HEK293 (cell line): Measurements from ENCODE around the gene EHD1.

Experiments used
- CTCF ChIA-PET: fragments of 350-600 bp; formaldehyde crosslinking; extraction: SDS; loops from one replicate; lab custom pipeline; 2021; ENCODE audit warnings: antibody characterized with exemption; lab: Yijun Ruan, JAX
- POLR2A ChIA-PET: fragments of 300-600 bp; formaldehyde crosslinking; extraction: SDS; loops from one replicate; lab custom pipeline; 2020; ENCODE audit warnings: antibody characterized with exemption, inconsistent platforms; lab: Yijun Ruan, JAX
- H3K27ac ChIP-seq: fragments of 200-500 bp; sonication (Bioruptor generic); 2 replicates; pipeline ENCODE4 v1.5.1; 2014; ENCODE audit warnings: low read depth, low read length, control low read depth, inconsistent platforms; ENCODE audit errors: extremely low read depth
- H3K36me3 ChIP-seq, 2 experiments: fragments of 200-500 bp in 1 of 2; sonication (Bioruptor generic) in 1 of 2; 1 replicate in 1 of 2; 2 replicates in 1 of 2; pipeline ENCODE4 v1.5.1; 2014 to 2017; ENCODE audit warnings: inconsistent platforms in 2 of 2, low read length in 2 of 2; ENCODE audit not compliant: control insufficient read depth in 2 of 2, insufficient read depth in 1 of 2
- H3K4me1 ChIP-seq: fragments of 200-500 bp; sonication (Bioruptor generic); 2 replicates; pipeline ENCODE4 v1.5.1; 2014; ENCODE audit warnings: mild to moderate bottlenecking, low read length, inconsistent platforms; ENCODE audit not compliant: control insufficient read depth, insufficient read depth
- H3K4me3 ChIP-seq: 2 replicates; pipeline ENCODE4 v1.5.1; 2011; ENCODE audit warnings: low read depth, mild to moderate bottlenecking, control low read depth, low read length, moderate library complexity
- H3K9me3 ChIP-seq: fragments of 200-500 bp; sonication (Bioruptor generic); 2 replicates; pipeline ENCODE4 v1.5.1; 2014; ENCODE audit warnings: low read depth, low read length, inconsistent platforms; ENCODE audit not compliant: control insufficient read depth, insufficient read depth
- KLF1 ChIP-seq: fragments of 450-650 bp; formaldehyde crosslinking; IDR thresholded peaks from 2 replicates; pipeline ENCODE4 v1.5.1; 2016; ENCODE audit warnings: missing biosample characterization, missing genetic modification characterization
- ZFHX2 ChIP-seq: fragments of 450-650 bp; formaldehyde crosslinking; conservative IDR thresholded peaks from 2 replicates; pipeline ENCODE4 v1.5.1; 2016; ENCODE audit warnings: missing biosample characterization, missing genetic modification characterization
- ZNF266 ChIP-seq: fragments of 450-650 bp; formaldehyde crosslinking; IDR thresholded peaks from 2 replicates; pipeline ENCODE4 v1.5.1; 2016; ENCODE audit warnings: missing biosample characterization, missing genetic modification characterization, low read depth
- ZNF311 ChIP-seq: fragments of 450-650 bp; formaldehyde crosslinking; IDR thresholded peaks from 2 replicates; pipeline ENCODE4 v1.5.1; 2017; ENCODE audit warnings: missing biosample characterization, missing genetic modification characterization, borderline replicate concordance
- ZNF391 ChIP-seq: fragments of 450-650 bp; formaldehyde crosslinking; IDR thresholded peaks from 2 replicates; pipeline ENCODE4 v1.5.1; 2016; ENCODE audit warnings: low read depth, missing biosample characterization, missing genetic modification characterization, borderline replicate concordance
- ZNF433 ChIP-seq: fragments of 450-650 bp; formaldehyde crosslinking; IDR thresholded peaks from 2 replicates; pipeline ENCODE4 v1.5.1; 2016; ENCODE audit warnings: missing biosample characterization, missing genetic modification characterization, low read depth
- ZNF555 ChIP-seq: fragments of 450-650 bp; formaldehyde crosslinking; conservative IDR thresholded peaks from 2 replicates; pipeline ENCODE4 v1.5.1; 2017; ENCODE audit warnings: missing biosample characterization, mild to moderate bottlenecking, missing genetic modification characterization, inconsistent platforms
- ZNF624 ChIP-seq: fragments of 450-650 bp; formaldehyde crosslinking; IDR thresholded peaks from 2 replicates; pipeline ENCODE4 v1.5.1; 2017; ENCODE audit warnings: missing biosample characterization, missing genetic modification characterization
- ZNF629 ChIP-seq: fragments of 450-650 bp; formaldehyde crosslinking; IDR thresholded peaks from 2 replicates; pipeline ENCODE4 v1.5.1; 2017; ENCODE audit warnings: missing biosample characterization, missing genetic modification characterization
- ZNF692 ChIP-seq: fragments of 450-650 bp; formaldehyde crosslinking; IDR thresholded peaks from 2 replicates; pipeline ENCODE4 v1.5.1; 2016; ENCODE audit warnings: missing biosample characterization, missing genetic modification characterization
- TF ChIP-seq, protein P1 (sequence below): fragments of 450-650 bp; formaldehyde crosslinking; optimal IDR thresholded peaks from 2 replicates; pipeline ENCODE3; 2016; ENCODE audit warnings: missing biosample characterization, mild to moderate bottlenecking, missing genetic modification characterization

Gene EHD1

GRCh38 chr11:64854534-64855502 is 23.6 kb downstream of the EHD1 start (continued):
- no peak for TF ChIP-seq ZNF311
- TF ChIP-seq, all 188 proteins: peak for 31

- no peak for TF ChIP-seq ZNF433 (tag by site-specific recombination)
- ChIA-PET POLR2A (interaction anchor here (0.8 to 2.7 kb wide), 2 partner anchors 21 to 23 kb away, joined by 3 to 23 read pairs; partner anchors contain the start of gene EHD1), CTCF (interaction anchor here (0.9 to 3.2 kb wide), 5 partner anchors 23 to 143 kb away, joined by 3 to 20 read pairs (median 4); partner anchors contain the start of genes BATF2 and EHD1)
- Histone ChIP-seq H3K4me3 (no peak overlapping the region), H3K27ac (no peak overlapping the region), H3K4me1 (no peaks in the 10 kb centered on the region), H3K36me3 (peaks cover 0 to 27% of the 10 kb centered on the region in 2 experiments; a peak in 1 of 3 replicates), H3K9me3 (no peaks in the 10 kb centered on the region)
Observed at GRCh38 chr11:64854157-64854533, 24.3 kb downstream of the EHD1 start.

DNA sequence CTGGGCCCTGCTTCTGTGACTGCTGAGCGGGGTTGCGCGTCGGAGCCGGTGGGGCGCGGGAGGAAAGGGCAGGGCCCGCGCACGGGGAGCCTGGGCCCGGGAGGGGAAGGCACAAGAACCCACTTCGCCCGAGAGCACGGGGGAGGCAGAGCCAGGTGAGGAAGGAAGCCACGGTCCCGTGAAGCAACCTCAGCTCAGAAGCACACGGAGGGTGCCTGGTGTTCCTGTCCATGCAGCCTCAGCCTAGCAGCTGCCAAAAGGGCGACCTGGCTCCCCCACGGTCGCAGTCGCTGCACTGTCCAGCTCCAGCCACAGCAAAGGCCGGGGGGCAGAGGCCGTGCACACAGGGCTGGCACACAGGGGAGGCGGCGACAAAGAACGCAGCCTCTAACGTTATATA is 24.7 kb downstream of the EHD1 start:
- ChIA-PET POLR2A (interaction anchor here (2.7 kb wide), 1 partner anchor 24 kb away, joined by 23 read pairs; the partner anchor contains the start of gene EHD1), CTCF (interaction anchor here (0.6 to 3.2 kb wide), 7 partner anchors 10 to 224 kb away, joined by 3 to 20 read pairs (median 3); partner anchors contain the start of genes BATF2, CDC42BPG and EHD1)
- H3K27ac ChIP-seq, result no peak overlapping the region
- no peak overlapping the region for H3K4me3 ChIP-seq
- no peaks in the 10 kb centered on the region for H3K9me3 ChIP-seq
- H3K36me3 ChIP-seq, result peaks cover 0 to 24% of the 10 kb centered on the region in 2 experiments; a peak in 1 of 3 replicates
- TF ChIP-seq, protein P1, sequence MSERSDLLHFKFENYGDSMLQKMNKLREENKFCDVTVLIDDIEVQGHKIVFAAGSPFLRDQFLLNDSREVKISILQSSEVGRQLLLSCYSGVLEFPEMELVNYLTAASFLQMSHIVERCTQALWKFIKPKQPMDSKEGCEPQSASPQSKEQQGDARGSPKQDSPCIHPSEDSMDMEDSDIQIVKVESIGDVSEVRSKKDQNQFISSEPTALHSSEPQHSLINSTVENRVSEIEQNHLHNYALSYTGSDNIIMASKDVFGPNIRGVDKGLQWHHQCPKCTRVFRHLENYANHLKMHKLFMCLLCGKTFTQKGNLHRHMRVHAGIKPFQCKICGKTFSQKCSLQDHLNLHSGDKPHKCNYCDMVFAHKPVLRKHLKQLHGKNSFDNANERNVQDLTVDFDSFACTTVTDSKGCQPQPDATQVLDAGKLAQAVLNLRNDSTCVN (tag by site-specific recombination), result no peak
- H3K4me1 ChIP-seq, result no peaks in the 10 kb centered on the region

DNA sequence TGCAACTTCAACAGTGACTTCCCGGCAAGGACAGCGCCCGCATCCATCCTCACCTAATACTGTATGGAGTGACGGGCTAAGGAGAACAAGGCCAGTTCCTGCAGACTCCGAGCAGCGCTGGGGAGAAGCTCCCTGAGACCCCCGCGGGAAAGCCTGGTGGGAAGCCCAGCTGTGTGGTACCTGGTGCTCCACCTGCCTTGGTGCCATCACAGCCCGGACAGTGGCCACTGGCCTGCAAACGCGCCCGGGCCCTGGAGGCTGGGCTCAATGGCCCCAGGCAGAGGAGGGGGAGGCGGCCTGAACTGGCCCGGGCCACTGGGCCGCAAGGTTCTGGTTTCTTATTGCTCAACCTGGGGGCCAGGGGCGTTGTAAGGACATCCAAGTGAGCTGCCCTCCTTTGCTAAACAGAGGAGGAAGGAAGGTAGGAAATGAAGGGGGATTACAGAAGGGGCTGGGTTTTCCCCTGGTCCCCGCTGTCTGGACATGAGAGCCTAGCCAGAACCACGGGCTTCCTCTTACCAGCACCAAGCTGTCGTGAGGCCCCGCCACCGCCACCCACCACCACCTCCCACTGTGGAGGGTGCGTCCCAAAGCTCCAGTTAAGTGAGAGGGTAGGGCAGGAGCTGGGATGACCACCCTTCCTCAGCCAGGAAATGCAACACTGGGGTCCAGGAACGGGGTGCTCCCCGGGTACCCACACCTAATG is 25.5 kb downstream of the EHD1 start:
- TF ChIP-seq ZNF624 (tag by site-specific recombination) (no peak), ZNF266 (tag by site-specific recombination) (no peak), ZNF555 (tag by site-specific recombination) (no peak), ZFHX2 (tag by site-specific recombination) (0 out of 2 replicates have a peak, but pooled peaks have one; percentile 17), ZNF629 (tag by site-specific recombination) (no peak)
- TF ChIP-seq, all 188 proteins: peak for 1
- ChIA-PET POLR2A (interaction anchor here (0.8 to 1.3 kb wide), 2 partner anchors 9 to 25 kb away, joined by 3 read pairs; no protein-coding TSS in a partner anchor), CTCF (interaction anchor here (0.6 to 8.0 kb wide), 8 partner anchors 9 to 264 kb away, joined by 3 to 83 read pairs (median 4); partner anchors contain the start of genes CDC42BPG, EHD1 and ZNHIT2)
- no peak overlapping the region for H3K4me3 ChIP-seq
- peaks cover 0 to 19% of the 10 kb centered on the region in 2 experiments; a peak in 1 of 3 replicates for H3K36me3 ChIP-seq
- no peak overlapping the region for H3K27ac ChIP-seq
- no peaks in the 10 kb centered on the region for H3K9me3 ChIP-seq
- H3K4me1 ChIP-seq, result no peaks in the 10 kb centered on the region

DNA sequence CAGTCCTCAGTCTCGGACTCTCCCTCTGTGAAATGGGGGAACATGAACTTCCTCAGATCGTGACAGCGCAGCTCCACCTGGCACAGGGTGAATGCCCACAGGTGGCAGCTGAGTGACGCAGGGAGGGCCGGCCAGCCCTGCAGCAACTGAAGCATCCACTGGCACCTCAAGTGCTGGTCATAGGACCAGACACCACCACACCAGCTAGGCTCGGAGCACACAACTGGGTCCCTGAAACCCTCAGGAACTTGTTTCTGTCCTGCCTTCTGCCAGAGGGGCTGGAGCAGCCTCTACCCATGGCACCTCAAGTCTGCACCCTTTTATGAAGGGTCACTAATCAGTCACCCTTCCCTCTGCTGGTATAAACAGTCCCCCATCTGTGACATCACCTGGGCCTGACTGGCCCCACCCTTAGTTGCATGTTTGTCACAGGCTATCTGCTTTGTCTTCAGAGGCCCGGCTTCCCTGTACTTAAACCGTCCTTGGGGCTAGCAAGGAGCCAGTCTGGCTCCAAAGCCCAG is 26.5 kb downstream of the EHD1 start:
- H3K4me1 ChIP-seq, result no peaks in the 10 kb centered on the region
- TF ChIP-seq ZNF692 (peak; percentile 51; the same call in 1 of the 2 replicates), ZNF391 (no peak), KLF1 (tag by site-specific recombination) (0 out of 2 replicates have a peak, but pooled peaks have one; percentile 21)
- POLR2A ChIA-PET, result interaction anchor here (0.7 to 1.2 kb wide), 3 partner anchors 29 to 917 kb away, joined by 3 read pairs; no protein-coding TSS in a partner anchor
- CTCF ChIA-PET, result interaction anchor here (1.3 to 8.0 kb wide), 2 partner anchors 23 to 35 kb away, joined by 3 to 83 read pairs; no protein-coding TSS in a partner anchor
- H3K27ac ChIP-seq, result no peak overlapping the region
- H3K9me3 ChIP-seq, result no peaks in the 10 kb centered on the region
- peaks cover 0 to 16% of the 10 kb centered on the region in 2 experiments; a peak in 1 of 3 replicates for H3K36me3 ChIP-seq
- H3K4me3 ChIP-seq, result no peak overlapping the region
